GM18868 (cell line): Measurements from ENCODE around the gene IL4R.

Source experiments
- ATAC-seq: cut with Tn5 transposase; IDR thresholded peaks from one replicate; pipeline ENCODE4 v1.9.1; 2021; ENCODE audit warnings: mild to moderate bottlenecking, moderate library complexity; ENCODE audit not compliant: unreplicated experiment

IL4R gene

DNA sequence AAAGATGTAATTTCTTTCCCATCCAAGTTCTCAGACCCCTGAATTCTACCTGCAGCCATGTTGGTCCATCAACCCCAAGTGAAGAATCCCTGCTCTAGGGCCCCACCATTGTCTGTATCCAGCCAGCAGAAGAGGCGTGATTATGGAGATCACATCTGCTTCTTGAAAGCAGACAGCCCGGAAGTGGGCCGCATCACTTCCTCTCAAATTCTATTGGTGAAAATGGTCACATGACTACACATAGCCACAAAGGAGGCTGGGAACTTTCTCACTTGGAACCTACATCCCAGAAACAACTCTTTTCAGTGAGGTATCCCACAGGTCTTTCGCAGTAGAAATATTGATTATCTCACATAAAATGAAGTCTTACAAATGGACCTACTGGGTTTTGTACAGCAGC, 40.1 kb downstream of the IL4R start:
- no peak for ATAC-seq

DNA sequence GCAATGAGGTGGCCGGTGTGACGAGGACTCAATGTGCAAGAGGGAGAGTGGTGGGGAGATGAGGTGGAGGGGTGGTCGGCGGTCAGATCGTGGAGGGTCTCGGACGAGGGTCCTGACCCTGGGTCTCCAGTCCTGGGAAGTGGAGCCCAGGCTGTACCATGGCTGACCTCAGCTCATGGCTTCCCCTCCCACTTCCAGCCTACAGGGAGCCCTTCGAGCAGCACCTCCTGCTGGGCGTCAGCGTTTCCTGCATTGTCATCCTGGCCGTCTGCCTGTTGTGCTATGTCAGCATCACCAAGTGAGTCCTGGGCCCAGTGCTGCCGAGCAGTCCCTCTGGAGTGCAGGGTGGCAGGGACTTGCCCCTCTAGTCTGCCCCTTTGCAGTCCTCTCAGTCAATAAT, 41.8 kb downstream of the IL4R start:
- no peak for ATAC-seq

DNA sequence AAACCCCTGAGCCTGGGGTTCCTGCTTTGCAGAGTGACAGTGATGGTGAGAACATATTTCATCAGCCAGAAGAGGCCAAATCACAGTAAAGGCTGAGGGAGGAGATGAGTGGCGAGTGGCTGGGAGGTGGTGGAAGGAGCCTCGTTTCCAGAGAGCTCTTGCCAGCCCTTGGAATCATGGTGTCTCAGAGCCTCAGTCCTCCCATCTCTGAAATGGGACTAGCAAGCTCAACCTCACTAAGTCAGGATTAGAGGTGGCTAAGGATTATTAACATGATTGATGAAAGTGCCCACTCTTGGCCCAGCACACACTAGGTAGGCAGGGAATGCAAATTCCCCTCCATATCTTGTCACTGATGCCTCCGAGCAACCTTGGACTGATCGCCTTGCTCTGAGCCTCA, 43.0 kb downstream of the IL4R start:
- no peak for ATAC-seq

GRCh38 chr16:27359051-27359450, 45.3 kb downstream of the IL4R start:
- no peak for ATAC-seq

- no peak for ATAC-seq
Observed at GRCh38 chr16:27359615-27360014, 45.8 kb downstream of the IL4R start.

GRCh38 chr16:27361987-27362386, 48.2 kb downstream of the IL4R start:
- ATAC-seq: no peak

- no peak for ATAC-seq
Observed at GRCh38 chr16:27362570-27363245, 48.9 kb downstream of the IL4R start.

DNA sequence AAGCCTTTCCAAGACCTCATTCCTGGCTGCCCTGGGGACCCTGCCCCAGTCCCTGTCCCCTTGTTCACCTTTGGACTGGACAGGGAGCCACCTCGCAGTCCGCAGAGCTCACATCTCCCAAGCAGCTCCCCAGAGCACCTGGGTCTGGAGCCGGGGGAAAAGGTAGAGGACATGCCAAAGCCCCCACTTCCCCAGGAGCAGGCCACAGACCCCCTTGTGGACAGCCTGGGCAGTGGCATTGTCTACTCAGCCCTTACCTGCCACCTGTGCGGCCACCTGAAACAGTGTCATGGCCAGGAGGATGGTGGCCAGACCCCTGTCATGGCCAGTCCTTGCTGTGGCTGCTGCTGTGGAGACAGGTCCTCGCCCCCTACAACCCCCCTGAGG, 49.5 kb downstream of the IL4R start:
- ATAC-seq: no peak

DNA sequence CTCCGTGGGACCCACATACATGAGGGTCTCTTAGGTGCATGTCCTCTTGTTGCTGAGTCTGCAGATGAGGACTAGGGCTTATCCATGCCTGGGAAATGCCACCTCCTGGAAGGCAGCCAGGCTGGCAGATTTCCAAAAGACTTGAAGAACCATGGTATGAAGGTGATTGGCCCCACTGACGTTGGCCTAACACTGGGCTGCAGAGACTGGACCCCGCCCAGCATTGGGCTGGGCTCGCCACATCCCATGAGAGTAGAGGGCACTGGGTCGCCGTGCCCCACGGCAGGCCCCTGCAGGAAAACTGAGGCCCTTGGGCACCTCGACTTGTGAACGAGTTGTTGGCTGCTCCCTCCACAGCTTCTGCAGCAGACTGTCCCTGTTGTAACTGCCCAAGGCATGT, 50.0 kb downstream of the IL4R start:
- ATAC-seq: no peak

DNA sequence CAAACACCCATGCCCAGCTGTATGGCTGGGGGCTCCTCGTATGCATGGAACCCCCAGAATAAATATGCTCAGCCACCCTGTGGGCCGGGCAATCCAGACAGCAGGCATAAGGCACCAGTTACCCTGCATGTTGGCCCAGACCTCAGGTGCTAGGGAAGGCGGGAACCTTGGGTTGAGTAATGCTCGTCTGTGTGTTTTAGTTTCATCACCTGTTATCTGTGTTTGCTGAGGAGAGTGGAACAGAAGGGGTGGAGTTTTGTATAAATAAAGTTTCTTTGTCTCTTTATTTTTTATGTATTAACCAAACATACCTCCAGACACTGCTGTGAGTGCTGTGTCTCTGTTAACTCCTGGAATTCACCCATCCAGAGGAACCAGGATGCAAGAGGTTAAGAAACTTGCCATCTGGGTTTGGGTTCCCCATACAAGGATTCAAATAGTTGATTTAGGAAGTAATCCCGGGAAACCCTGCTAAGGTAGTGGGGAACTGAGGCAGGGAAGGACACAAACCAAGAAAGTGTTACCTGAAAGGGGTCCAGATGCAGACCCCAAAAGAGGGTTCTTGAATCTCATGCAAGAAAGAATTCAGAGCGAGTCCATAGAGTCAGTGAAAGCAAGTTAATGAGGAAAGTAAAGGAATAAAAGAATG, 50.8 kb downstream of the IL4R start:
- no peak for ATAC-seq

GRCh38 chr16:27365142-27366089, 51.6 kb downstream of the IL4R start:
- no peak for ATAC-seq

DNA sequence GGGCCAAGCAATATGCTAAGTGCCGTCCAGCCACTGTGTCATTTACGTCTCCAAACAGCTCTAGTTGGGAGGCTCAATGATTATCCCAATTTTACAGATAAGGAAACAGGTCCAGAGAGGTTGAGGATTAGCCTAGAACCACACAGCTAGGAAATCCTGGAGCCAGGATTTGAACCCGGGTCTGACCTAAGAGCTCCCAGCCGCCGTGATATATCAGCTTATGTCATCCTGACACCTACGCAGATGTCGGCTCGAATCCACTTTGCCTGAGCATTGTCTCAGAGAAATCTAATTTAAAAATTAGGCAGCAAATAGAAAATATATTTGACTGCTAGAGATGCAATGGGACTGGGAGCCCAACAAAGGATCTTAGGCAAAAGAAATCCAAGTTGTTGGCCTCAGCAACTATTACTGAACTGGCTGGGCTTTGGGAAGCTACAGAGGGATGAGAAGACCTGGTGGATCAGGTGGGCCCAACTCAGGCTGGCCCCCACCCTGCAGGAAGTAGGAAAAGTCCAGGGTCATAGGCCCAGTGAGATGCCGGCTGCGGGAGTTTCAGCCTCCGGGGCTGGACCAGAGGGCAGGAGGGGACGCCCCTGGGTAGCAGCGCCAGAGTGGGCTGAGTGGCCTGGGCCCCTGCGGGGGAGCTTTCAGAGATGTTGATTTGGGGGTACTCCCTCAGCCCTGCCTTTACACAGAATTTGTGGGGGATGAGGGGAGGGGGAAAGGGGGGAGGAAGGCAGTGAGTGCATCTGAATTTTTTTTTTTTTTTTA, 53.1 kb downstream of the IL4R start:
- peak; percentile 26 for ATAC-seq

GRCh38 chr16:27367461-27368357, 53.9 kb downstream of the IL4R start:
- peak; percentile 70 for ATAC-seq

DNA sequence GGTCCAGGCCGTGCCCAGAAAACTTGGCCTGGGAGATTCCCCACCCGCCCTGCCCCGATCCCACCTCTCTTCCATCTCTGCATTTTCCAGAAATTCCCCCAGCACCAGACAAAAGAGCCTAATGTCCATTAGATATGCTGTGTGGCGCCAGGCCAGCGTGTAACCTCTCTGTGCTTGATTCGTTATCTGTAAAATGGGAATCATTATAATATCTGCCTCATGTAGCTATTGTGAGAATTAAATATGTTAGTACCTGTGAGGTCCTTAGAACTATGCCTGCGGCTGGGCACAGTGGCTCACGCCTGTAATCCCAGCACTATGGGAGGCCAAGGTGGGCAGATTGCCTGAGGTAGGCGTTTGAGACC, 54.6 kb downstream of the IL4R start:
- ATAC-seq: no peak

DNA sequence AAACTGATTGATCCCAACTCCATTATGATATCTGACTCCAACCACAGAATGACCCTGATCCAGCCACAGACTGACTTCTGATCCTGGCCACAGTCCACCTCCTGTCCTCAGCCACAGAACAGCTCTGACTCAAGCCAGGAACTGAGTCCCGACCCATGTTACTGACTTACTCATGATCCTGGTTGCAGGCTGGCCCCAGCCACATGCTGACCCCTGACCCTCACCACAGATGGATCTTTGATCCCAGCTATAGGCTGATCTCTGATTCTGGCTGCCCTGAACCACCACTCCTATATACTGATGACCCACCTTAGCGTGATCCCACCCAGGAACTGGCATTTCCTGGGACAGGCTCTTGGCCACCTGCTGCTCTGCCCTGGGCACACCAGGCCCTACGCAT, 56.0 kb downstream of the IL4R start:
- no peak for ATAC-seq

DNA sequence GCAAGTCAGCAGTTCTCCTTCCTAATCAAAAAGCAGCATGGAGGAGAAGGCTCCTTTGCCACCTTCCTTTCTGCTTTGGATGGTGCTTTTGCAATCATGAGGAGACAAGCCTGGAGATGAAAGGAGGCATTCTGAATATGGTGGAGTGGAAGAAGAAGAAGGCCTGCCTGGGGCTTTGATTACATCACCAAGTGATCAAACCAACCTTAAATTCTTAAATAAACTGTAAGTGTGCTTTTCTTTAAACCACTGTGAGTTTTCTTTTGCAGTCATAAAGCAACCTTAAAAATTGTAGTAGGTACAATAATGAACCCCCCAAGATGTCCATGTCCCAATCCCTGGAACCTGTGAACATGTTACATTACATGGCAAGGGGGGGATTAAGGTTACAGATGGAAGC, 56.5 kb downstream of the IL4R start:
- ATAC-seq: no peak

- no peak for ATAC-seq
Observed at GRCh38 chr16:27373312-27373711, 59.5 kb downstream of the IL4R start.

DNA sequence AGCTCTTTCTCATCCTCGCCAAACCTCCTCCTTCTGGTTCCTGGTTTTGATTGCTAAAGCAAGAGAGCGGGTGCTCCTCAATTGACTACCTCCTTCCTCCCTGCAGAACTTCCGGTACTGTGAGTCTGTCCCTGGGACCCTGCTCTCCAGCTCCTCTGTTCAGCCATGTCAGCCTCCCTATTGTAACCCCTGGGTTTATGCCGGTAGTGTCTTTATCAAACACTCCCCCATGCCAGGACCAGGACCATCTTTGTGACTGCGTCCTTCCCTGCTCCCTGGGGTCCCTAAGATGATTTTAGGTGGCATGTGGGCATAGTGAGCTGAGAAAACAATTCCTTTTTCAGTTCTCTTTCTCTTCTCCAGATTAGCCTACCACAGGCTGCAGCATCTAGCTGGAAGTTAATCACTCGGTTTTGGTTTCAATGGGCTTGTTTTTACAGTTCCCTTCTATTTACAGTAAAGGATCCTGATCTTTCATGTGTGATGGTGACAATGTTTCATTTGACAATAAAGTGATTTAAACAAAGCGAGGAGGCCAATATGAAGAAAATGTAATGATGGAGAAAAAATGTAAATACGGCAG, 60.5 kb downstream of the IL4R start:
- ATAC-seq: peak; percentile 30

DNA sequence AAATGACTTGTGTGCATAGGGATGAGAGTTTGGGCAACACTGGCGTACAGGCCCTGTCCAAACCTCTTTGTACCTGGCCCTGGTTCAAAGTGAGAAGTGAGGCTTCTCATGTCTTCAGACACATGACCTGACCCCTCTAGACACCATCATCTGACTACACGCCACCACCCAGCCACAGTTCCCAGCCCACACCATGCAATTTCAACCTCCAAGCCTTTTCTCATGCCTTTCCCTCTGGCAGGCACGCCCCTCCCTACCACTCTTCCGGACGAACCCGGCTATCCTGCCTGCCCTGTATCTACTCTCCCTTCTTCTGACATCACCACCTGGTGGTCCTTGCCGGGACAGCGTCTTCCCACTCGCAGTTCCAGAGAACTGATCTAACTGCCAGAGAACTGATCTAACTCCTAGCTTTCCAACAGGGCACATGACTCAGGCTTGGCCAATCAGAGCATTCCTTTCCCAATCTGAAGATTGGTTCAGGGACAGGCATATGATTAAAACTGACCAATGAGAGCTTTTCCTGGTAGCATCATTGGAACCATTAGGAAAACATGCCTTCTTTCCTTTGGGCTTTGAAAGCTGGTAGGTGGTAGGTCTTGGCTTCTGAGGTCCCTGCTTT, 61.1 kb downstream of the IL4R start:
- ATAC-seq: peak; percentile 47
